HepG2 (cell line): ENCODE results near the gene RUVBL2. TPM values are rescaled to one million over a fixed set of nuclear protein-coding genes. Genes with fewer than 3 reads are reported as not detected.

Experiments
- AHDC1 ChIP-seq: sonication (generic); formaldehyde crosslinking; IDR thresholded peaks from 2 replicates; pipeline ENCODE4 v1.5.1; 2020; ENCODE audit warnings: mild to moderate bottlenecking, missing genetic modification reagents, borderline replicate concordance
- CREB1 ChIP-seq, 2 experiments: fragments of 450-650 bp in 1 of 2; IDR thresholded peaks; 2 replicates each; pipeline ENCODE4 v1.6.1; 2016 to 2017; ENCODE audit warnings: control low read depth in 1 of 2, mild to moderate bottlenecking in 1 of 2, missing compliant biosample characterization in 1 of 2, missing genetic modification characterization in 1 of 2
- IKZF4 ChIP-seq: sonication (generic); formaldehyde crosslinking; IDR thresholded peaks from 2 replicates; pipeline ENCODE4 v1.5.1; 2020; ENCODE audit warnings: borderline replicate concordance, mild to moderate bottlenecking, low read depth, missing genetic modification reagents; ENCODE audit errors: not compliant biosample characterization
- MAFG ChIP-seq: sonication (generic); formaldehyde crosslinking; IDR thresholded peaks from 2 replicates; pipeline ENCODE4 v1.5.1; 2020; ENCODE audit warnings: mild to moderate bottlenecking, missing genetic modification reagents
- NR1H2 ChIP-seq: sonication (generic); formaldehyde crosslinking; IDR thresholded peaks from 2 replicates; pipeline ENCODE4 v1.8.1; 2022; ENCODE audit warnings: low read depth, missing genetic modification reagents, borderline replicate concordance
- REXO4 ChIP-seq: sonication (generic); formaldehyde crosslinking; IDR thresholded peaks from 2 replicates; pipeline ENCODE4 v1.8.0; 2022; ENCODE audit warnings: missing genetic modification reagents, mild to moderate bottlenecking, borderline replicate concordance
- RNF2 ChIP-seq: fragments of 450-650 bp; conservative IDR thresholded peaks from 2 replicates; pipeline ENCODE4 v1.6.1; 2016; ENCODE audit warnings: low read depth
- TGIF2 ChIP-seq: IDR thresholded peaks from 2 replicates; pipeline ENCODE4 v1.6.1; 2016; ENCODE audit warnings: control low read depth, missing compliant biosample characterization
- ZFP41 ChIP-seq: sonication (generic); formaldehyde crosslinking; IDR thresholded peaks from 2 replicates; pipeline ENCODE4 v1.4.0; 2020; ENCODE audit warnings: mild to moderate bottlenecking, missing genetic modification reagents, borderline replicate concordance
- ZMYM4 ChIP-seq: sonication (generic); formaldehyde crosslinking; IDR thresholded peaks from 2 replicates; pipeline ENCODE4 v1.8.1; 2023; ENCODE audit warnings: mild to moderate bottlenecking, missing genetic modification reagents
- ZNF20 ChIP-seq: sonication (generic); formaldehyde crosslinking; IDR thresholded peaks from 2 replicates; pipeline ENCODE4 v1.4.0; 2020; ENCODE audit warnings: mild to moderate bottlenecking, moderate library complexity, missing genetic modification reagents
- ZNF367 ChIP-seq: sonication (generic); formaldehyde crosslinking; IDR thresholded peaks from 2 replicates; pipeline ENCODE4 v1.4.0; 2020; ENCODE audit warnings: missing genetic modification reagents, borderline replicate concordance
- ZNF513 ChIP-seq: sonication (generic); formaldehyde crosslinking; conservative IDR thresholded peaks from 2 replicates; pipeline ENCODE4 v1.5.0; 2020; ENCODE audit warnings: missing genetic modification reagents
- ZNF574 ChIP-seq: sonication (generic); formaldehyde crosslinking; IDR thresholded peaks from 2 replicates; pipeline ENCODE4 v1.4.0; 2020; ENCODE audit warnings: missing genetic modification reagents
- ZNF672 ChIP-seq: sonication (generic); formaldehyde crosslinking; IDR thresholded peaks from 2 replicates; pipeline ENCODE4 v1.8.1; 2022; ENCODE audit warnings: missing genetic modification reagents
- ZNF775 ChIP-seq: sonication (generic); formaldehyde crosslinking; IDR thresholded peaks from 2 replicates; pipeline ENCODE4 v1.4.0; 2020; ENCODE audit warnings: missing genetic modification reagents, mild to moderate bottlenecking, moderate library complexity, borderline replicate concordance
- ZNF883 ChIP-seq: sonication (generic); formaldehyde crosslinking; IDR thresholded peaks from 2 replicates; pipeline ENCODE4 v1.5.1; 2020; ENCODE audit warnings: mild to moderate bottlenecking, missing genetic modification reagents; ENCODE audit errors: not compliant biosample characterization
- ZSCAN21 ChIP-seq: sonication (generic); formaldehyde crosslinking; IDR thresholded peaks from 2 replicates; pipeline ENCODE4 v1.8.0; 2022; ENCODE audit warnings: mild to moderate bottlenecking, missing genetic modification reagents, moderate library complexity, borderline replicate concordance
- polyA plus RNA-seq, 8 experiments: library from polyadenylated mRNA; depleted of rRNA in 3 of 8; stranded (reverse) in 7 of 8; unstranded in 1 of 8; fragments of >200 nt; fragmentation: Illumina TruSeq in 4 of 8; extraction: Trizol in 4 of 8; gene quantifications; 2 replicates each; pipeline versions ENCODE4 v1.2.1 to v1.2.3, GENCODE V29; 2011 to 2016; ENCODE audit warnings: low read depth in 4 of 8, missing spikeins in 1 of 8, mixed read lengths in 1 of 8; ENCODE audit not compliant: insufficient read depth in 1 of 8
- total RNA-seq, 5 experiments: library from RNA; depleted of rRNA; stranded (reverse); fragments of >200 nt; fragmentation: Illumina TruSeq; extraction: Trizol; gene quantifications; 2 replicates each; pipeline ENCODE4 v1.2.3, GENCODE V29; 2016; ENCODE audit warnings: low read depth in 1 of 5

RUVBL2 gene
- total and polyA plus RNA-seq, 2 of the 13 experiments (the other 11 are each of a cell fraction or from before 2014, with no cell fraction given), result 120 to 122 TPM

- TF ChIP-seq ZNF513, result peak; percentile 98
- peak; percentile 82 for TF ChIP-seq ZSCAN21 (CRISPR knock-in tag)
- peak; percentile 82; the same call in 1 of the 2 replicates for TF ChIP-seq ZNF574
- peak; percentile 90 for TF ChIP-seq ZNF883 (CRISPR knock-in tag)
- TF ChIP-seq ZNF20 (CRISPR knock-in tag), result no peak
- TF ChIP-seq RNF2, result peak; percentile 67
- peak; percentile 87 for TF ChIP-seq IKZF4 (CRISPR knock-in tag)
- TF ChIP-seq ZFP41 (CRISPR knock-in tag), result no peak
- no peak for TF ChIP-seq MAFG (CRISPR knock-in tag)
- TF ChIP-seq ZNF367 (CRISPR knock-in tag), result peak; percentile 93
- TF ChIP-seq ZNF775 (CRISPR knock-in tag), result peak; percentile 60; the same call in 1 of the 2 replicates
- no peak for TF ChIP-seq AHDC1
- TF ChIP-seq CREB1 (IDR thresholded peaks at IDR 0.05), result peak; percentile 40; the same call in 1 of the 2 replicates
- no peak for TF ChIP-seq CREB1 (CRISPR knock-in tag; IDR thresholded peaks at IDR 0.05)
- no peak for TF ChIP-seq ZNF672 (CRISPR knock-in tag)
- peak; percentile 89 for TF ChIP-seq TGIF2 (CRISPR knock-in tag)
- TF ChIP-seq NR1H2 (CRISPR knock-in tag), result peak; percentile 72; the same call in 1 of the 2 replicates
- TF ChIP-seq REXO4 (CRISPR knock-in tag), result peak; percentile 63
- TF ChIP-seq ZMYM4 (CRISPR knock-in tag), result peak; percentile 79
These were observed 28.5 kb upstream of the RUVBL2 start, which contains the start of gene FTL (continued) for GRCh38 chr19:48965040-48965805.
